GM18909 (cell line): ENCODE measurements around the gene ADARB2.
"Not testable (repeated sequence)": the region's sequence is repeated elsewhere in the genome, so short reads cannot be mapped to it uniquely, and the experiment has no call there.

ENCODE experiments used
- ATAC-seq: cut with Tn5 transposase; IDR thresholded peaks from one replicate; pipeline ENCODE4 v1.9.1; 2021; ENCODE audit warnings: mild to moderate bottlenecking; ENCODE audit not compliant: unreplicated experiment, poor library complexity

Gene ADARB2

DNA sequence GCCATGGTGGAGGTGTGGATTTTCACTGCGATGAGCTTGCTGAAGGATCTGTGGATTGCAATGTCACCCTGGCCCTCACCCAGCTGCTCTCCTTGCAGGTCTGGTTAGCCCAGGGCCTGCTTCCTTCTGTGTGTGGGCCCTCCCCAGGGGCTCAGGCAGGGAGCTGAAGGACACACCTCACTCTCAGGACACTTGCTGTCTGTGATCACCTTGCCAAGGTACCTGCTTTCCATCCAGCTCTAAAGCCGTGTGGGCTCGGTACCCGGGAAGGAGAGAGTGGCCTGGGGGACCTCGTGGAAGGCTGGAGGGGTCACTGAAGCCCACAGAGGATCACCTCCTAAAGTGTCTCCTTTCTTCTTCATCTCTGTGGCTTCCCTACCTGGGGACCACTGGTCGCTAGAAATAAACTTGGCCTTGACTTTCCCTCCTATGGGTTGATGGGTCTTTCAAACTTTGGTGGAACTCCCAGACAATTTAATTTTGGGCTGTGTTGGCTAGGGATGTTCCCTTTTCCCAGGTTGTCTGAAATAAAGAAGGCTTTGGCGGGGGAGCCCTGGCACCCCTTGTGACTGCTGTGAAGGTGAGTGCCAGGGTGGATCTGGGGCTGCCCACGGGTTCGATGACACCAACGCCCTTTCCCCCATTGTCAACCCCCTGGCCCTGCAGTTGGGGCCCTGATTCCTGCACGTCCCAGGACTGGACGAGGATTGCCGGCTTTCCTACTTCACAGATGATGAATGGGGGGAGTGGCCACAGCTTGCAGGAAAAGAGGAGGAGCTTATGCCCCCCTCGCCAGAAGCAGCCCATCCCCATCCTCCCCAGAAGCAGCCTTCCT is 331.0 kb downstream of the ADARB2 start:
- ATAC-seq: no peak

DNA sequence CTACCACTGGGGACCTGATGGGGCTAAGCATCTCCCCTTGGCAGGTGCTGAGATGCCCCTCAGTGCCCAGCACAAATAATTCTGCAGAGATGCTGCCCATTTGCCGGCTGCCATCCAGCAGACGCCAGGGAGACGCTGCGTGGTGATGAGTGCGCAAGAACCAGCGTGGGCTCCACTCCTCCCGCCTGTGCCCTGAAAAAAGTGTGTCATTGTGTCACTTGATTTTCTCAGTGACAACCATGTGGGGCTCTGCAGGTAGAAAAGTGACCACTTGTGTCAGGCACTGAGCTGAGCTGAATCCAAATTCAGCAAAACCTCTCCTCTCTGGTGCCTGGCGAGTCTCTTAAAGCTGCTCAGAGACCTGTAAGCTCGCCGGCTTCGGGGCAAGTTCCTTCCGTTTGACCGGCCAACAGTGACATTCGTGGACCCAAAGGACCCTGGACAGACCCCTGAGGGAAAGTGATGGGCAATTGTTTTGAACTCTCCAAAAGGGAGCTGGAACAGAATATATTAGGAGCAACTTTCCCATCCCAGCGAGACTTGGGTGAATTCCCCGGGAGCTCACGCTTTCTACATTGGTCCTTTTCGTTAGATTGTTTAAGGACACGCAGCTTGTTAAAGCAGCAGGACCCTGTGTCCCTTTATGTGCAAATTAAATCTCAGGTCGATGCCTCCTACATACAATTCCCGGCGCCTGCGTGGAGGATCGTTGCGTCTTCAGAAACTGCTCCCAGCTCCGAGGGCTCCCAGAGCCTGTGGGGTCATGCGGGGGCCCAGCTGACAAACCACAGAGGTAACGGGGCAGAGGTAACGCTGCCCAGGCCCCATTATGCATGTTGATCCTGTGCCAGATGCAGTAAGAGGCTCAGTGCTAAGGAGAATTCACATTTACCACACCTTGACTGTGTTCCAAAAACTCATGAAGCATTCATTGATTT is 332.7 kb downstream of the ADARB2 start:
- no peak for ATAC-seq

- no peak for ATAC-seq
Measured at GRCh38 chr10:1403508-1404322, 333.6 kb downstream of the ADARB2 start.

GRCh38 chr10:1402816-1403507 is 334.4 kb downstream of the ADARB2 start:
- ATAC-seq: no peak

GRCh38 chr10:1402016-1402770 is 335.1 kb downstream of the ADARB2 start:
- ATAC-seq: no peak

DNA sequence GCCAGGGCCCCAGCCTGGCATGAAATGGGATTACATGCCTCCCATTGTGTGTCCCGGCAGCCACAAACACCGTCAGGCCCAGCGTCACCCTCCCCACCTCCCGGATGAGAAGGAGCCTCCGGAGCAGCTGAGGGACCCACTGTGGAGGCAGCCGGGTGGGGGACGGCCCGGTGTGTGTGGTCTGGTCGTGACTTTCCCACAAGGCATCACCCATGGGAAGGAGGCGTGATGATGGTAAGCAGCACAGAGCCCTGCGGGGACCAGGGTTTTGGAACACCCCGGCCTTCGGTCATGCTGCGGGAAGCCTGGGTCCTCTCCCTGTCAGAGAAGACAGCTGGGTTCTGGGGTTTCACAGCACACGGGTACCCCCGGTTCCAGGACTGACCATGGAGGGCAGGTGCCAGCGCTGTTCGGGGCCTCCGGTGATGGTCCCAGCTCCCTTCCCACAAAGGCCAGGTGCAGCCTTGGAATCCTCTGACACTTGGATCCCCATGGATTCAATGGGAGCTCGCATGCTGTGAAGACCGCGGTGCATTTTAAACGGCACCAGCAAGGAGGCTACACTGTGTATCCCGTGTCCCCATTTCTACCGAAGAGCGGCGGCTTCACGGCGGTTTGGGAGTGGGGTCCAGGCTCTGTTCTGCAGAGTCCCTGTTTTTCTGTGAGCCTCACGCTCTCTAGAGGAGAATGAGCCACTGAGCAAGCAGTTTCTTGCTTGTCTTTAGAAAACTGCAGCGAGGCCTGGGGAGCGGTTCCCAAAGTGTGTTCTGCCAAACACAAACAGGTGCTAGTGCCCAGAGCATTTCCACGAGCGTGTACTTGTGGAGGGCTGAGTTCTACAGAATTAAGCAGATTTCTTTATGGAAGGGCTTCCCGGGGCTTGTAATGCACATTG is 336.0 kb downstream of the ADARB2 start:
- no peak for ATAC-seq

DNA sequence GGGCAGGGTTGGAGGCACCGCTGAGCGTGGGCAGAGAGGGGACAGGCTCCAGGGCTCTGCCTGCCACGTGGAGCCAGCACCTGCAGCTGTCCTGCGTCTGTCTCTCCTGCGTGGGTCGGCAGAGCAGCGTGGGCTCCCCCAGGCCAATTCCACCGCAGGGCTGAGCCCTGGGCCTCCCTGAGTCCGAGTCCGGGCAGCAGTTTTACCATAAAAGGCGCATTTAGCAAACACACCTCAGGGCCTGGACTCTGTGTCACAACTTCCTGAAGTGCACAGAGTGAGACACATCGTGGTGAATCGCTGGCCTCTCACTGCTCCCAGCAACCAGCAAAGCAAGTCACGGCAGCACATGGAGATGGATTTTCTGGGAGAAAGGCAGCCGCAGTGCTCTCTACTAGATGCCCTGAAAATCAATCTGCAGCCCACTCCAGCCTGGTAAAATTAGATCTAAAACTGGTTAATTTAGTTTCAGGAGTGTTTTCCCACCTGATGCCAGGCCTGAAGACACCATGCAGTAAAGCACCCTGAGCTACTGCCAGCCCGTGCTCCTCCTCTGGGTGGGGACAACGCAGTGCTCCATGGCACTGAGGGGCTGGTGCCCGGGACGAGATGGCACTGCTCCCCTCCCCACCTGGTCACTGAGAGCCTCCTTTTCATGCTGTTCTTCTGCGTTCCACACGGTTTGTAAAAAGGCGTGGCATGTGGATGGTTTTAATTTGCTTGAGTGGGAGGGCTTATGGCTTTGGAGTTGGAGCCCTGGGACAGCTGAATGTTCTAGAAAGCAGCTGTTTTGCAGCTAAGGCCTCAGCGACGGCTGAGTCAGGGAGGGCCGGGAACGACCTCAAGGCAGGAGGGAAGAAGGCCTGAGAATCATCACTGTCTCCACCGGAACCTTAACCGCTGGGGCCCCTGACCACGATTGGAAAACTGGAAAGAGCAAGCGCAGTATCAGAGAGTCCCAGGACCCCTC is 336.9 kb downstream of the ADARB2 start:
- ATAC-seq: no peak

- no peak for ATAC-seq
Measured at GRCh38 chr10:1399431-1400100, 337.8 kb downstream of the ADARB2 start.

- ATAC-seq: no peak
Measured at GRCh38 chr10:1398626-1399410, 338.5 kb downstream of the ADARB2 start.

- ATAC-seq: not testable (repeated sequence)
Measured at GRCh38 chr10:1398116-1398515, 339.2 kb downstream of the ADARB2 start.

GRCh38 chr10:1396297-1396635 is 341.1 kb downstream of the ADARB2 start:
- no peak for ATAC-seq

GRCh38 chr10:1395481-1396296 is 341.6 kb downstream of the ADARB2 start:
- ATAC-seq: no peak

GRCh38 chr10:1395025-1395480 is 342.3 kb downstream of the ADARB2 start:
- no peak for ATAC-seq

DNA sequence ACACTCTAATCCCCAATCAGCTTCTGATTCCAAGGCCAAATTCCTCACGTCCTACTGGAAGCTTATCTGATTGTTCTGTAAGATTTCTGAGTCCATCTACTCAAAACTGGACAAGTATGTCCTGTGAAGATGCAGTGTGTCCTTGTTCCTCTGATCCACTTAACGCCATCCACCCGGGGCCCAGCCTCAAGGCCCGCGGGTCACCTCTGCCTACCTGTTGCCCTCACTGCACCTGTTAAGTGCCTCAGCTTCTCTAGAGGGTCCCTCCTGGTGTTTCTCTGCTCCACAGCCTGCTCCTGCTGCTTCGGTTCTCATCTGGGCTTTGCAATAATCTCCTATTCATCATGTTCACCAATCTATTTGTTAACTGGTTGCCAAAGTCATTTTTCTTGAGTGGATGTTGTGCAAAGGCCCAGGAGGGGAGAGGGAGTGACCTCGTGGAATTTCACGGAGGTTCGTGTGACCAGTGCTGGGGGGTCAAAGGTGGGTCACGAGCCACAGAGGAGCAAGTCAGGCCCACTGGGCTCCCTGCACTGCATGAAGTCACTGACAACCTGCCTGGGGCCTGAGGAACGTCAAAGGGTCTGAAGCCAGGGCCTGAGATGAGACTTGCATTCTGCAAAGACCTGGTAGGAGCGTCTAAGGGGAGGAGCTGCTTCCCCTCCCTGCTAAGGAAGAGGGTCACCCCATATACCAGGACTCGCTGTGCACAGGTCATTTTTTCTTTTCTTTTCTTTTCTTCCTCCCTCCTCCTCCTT is 343.0 kb downstream of the ADARB2 start:
- no peak for ATAC-seq
